Mammary epithelial cell (primary cell): ENCODE data around the gene PDS5A.

ENCODE experiments used
- EZH2 ChIP-seq: IDR thresholded peaks from 2 replicates; pipeline ENCODE4 v1.6.1; 2012; ENCODE audit warnings: low read length, inconsistent platforms, borderline replicate concordance
- TF ChIP-seq, protein P1 (sequence below), 2 donors: IDR thresholded peaks in 1 of 2; conservative IDR thresholded peaks in 1 of 2; 2 replicates each; pipeline ENCODE4 v1.5.1; 2011 to 2012; ENCODE audit warnings: inconsistent platforms in 2 of 2, low read length in 2 of 2, mild to moderate bottlenecking in 2 of 2, control low read depth in 1 of 2, low read depth in 1 of 2; ENCODE audit not compliant: insufficient read depth in 1 of 2; ENCODE audit errors: extremely low read depth in 1 of 2

DNA sequence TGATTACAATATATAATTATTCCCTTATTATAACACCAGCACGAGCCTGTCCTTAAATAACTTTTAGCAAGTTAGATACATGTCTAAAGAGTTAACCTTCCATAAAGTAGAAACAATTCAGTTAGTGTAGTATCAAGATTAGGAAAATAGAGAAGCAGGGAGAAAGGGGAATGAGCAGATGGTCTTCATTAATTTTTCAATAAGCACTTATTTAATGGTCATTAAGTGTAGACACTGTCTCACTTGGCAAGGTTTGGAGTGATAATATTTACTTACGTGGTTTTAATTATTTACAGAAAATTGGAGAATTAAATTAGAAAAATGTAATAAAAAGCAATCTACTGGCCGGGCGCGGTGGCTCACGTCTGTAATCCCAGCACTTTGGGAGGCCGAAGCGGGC is 99.7 kb downstream of the PDS5A start:
- TF ChIP-seq, protein P1, sequence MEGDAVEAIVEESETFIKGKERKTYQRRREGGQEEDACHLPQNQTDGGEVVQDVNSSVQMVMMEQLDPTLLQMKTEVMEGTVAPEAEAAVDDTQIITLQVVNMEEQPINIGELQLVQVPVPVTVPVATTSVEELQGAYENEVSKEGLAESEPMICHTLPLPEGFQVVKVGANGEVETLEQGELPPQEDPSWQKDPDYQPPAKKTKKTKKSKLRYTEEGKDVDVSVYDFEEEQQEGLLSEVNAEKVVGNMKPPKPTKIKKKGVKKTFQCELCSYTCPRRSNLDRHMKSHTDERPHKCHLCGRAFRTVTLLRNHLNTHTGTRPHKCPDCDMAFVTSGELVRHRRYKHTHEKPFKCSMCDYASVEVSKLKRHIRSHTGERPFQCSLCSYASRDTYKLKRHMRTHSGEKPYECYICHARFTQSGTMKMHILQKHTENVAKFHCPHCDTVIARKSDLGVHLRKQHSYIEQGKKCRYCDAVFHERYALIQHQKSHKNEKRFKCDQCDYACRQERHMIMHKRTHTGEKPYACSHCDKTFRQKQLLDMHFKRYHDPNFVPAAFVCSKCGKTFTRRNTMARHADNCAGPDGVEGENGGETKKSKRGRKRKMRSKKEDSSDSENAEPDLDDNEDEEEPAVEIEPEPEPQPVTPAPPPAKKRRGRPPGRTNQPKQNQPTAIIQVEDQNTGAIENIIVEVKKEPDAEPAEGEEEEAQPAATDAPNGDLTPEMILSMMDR (conservative IDR thresholded peaks at IDR 0.05 in 1 of 2, IDR thresholded peaks at IDR 0.05 in 1 of 2; ENCODE audit: extremely low read depth in 1 of 2, insufficient read depth in 1 of 2, low read depth in 1 of 2, low read length in 2 of 2), result no peak
- TF ChIP-seq EZH2, result no peak
